Panc1 (cell line): ENCODE data around the gene GRIN3B. TPM values are rescaled to one million over a fixed set of nuclear protein-coding genes. Genes with fewer than 3 reads are reported as not detected.
"Not testable (repeated sequence)": the region's sequence is repeated elsewhere in the genome, so short reads cannot be mapped to it uniquely, and the experiment has no call there.

Experiments used
- ATAC-seq: fragments of 200-7000 bp; cut with Tn5 transposase; 2 replicates; pipeline ENCODE4 v1.9.1; 2020; ENCODE audit warnings: mild to moderate bottlenecking, moderate library complexity
- BruUV-seq: library from RNA; stranded (reverse); fragments of 400-500 nt; replicated peaks from 2 replicates; lab custom pipeline; 2021; lab: Mats Ljungman, UMichigan
- CTCF ChIA-PET: fragments of 300-600 bp; sonication (Branson Sonifier 250); formaldehyde crosslinking; loops from one replicate; lab custom pipeline; 2022; ENCODE audit warnings: antibody characterized with exemption; lab: Charles Lee
- POLR2A ChIA-PET: fragments of 300-600 bp; sonication (Branson Sonifier 250); formaldehyde crosslinking; loops from one replicate; lab custom pipeline; 2022; ENCODE audit warnings: antibody characterized with exemption; lab: Charles Lee
- DNase-seq: peaks from one replicate; pipeline ENCODE4 v3.0.0-alpha.2; 2010; ENCODE audit warnings: low read depth, low spot score
- H3K27ac ChIP-seq: 2 replicates; pipeline ENCODE4 v1.5.1; 2011; ENCODE audit warnings: mild to moderate bottlenecking, low read length, inconsistent platforms
- H3K27me3 ChIP-seq: fragments of 200-500 bp; sonication (Bioruptor generic); 2 replicates; pipeline ENCODE4 v1.6.0; 2014; ENCODE audit warnings: low read length, inconsistent platforms; ENCODE audit not compliant: control insufficient read depth, insufficient read depth
- H3K36me3 ChIP-seq: fragments of 200-500 bp; sonication (Bioruptor generic); 2 replicates; pipeline ENCODE4 v1.5.1; 2014; ENCODE audit warnings: inconsistent platforms, mild to moderate bottlenecking, low read length, moderate library complexity; ENCODE audit not compliant: control insufficient read depth, insufficient read depth
- H3K4me1 ChIP-seq: 2 replicates; pipeline ENCODE4 v1.5.1; 2011; ENCODE audit warnings: inconsistent platforms, mild to moderate bottlenecking, low read length, moderate library complexity; ENCODE audit not compliant: control insufficient read depth, insufficient read depth
- H3K4me3 ChIP-seq, 2 experiments: 2 replicates each; pipeline ENCODE4 v1.5.1; 2011 to 2012; ENCODE audit warnings: low read depth in 2 of 2, low read length in 2 of 2, mild to moderate bottlenecking in 2 of 2, inconsistent platforms in 1 of 2, moderate library complexity in 1 of 2
- H3K9me3 ChIP-seq: fragments of 200-500 bp; sonication (Bioruptor generic); 2 replicates; pipeline ENCODE4 v1.5.1; 2014; ENCODE audit warnings: low read depth, mild to moderate bottlenecking, inconsistent platforms, low read length, moderate library complexity; ENCODE audit not compliant: control insufficient read depth, insufficient read depth
- POLR2AphosphoS5 ChIP-seq: IDR thresholded peaks from 2 replicates; pipeline ENCODE4 v1.6.1; 2012; ENCODE audit warnings: mild to moderate bottlenecking, low read depth, low read length, moderate library complexity
- REST ChIP-seq, 2 experiments: IDR thresholded peaks; 2 replicates each; pipeline ENCODE4 v1.6.1; 2011 to 2012; ENCODE audit warnings: low read depth in 2 of 2, control low read depth in 1 of 2, low read length in 1 of 2, mild to moderate bottlenecking in 1 of 2, moderate library complexity in 1 of 2; ENCODE audit not compliant: insufficient read depth in 1 of 2
- SIN3A ChIP-seq: IDR thresholded peaks from 2 replicates; pipeline ENCODE4 v1.6.1; 2012; ENCODE audit warnings: low read depth, mild to moderate bottlenecking, low read length, moderate library complexity, borderline replicate concordance; ENCODE audit not compliant: insufficient read depth
- TCF7L2 ChIP-seq: IDR thresholded peaks from 2 replicates; pipeline ENCODE4 v1.6.1; 2011; ENCODE audit warnings: mild to moderate bottlenecking, low read depth, low read length, inconsistent platforms
- in situ Hi-C: cut with HindIII; loops from 2 replicates; pipeline ENCODE4 v1.10.0; 2016; ENCODE audit warnings: low sequenced_read_pairs, low pct_unique_long_range_greater_than_20kb
- intact Hi-C: fragments of 100-400 bp; cut with micrococcal nuclease; formaldehyde crosslinking; loops from one replicate; pipeline ENCODE4 v1.10.0; 2022; ENCODE audit not compliant: unreplicated experiment
- total RNA-seq: library from RNA; stranded (reverse); gene quantifications from one replicate; pipeline ENCODE4 v1.2.1, GENCODE V29; 2021; ENCODE audit not compliant: unreplicated experiment
- TF ChIP-seq, protein P1 (sequence below): fragments of 450-650 bp; IDR thresholded peaks from 2 replicates; pipeline ENCODE4 v1.5.1; 2017; ENCODE audit warnings: mild to moderate bottlenecking

The GRIN3B gene
- total RNA-seq, 1 experiment from 2014 or later: 4.6 TPM

DNA sequence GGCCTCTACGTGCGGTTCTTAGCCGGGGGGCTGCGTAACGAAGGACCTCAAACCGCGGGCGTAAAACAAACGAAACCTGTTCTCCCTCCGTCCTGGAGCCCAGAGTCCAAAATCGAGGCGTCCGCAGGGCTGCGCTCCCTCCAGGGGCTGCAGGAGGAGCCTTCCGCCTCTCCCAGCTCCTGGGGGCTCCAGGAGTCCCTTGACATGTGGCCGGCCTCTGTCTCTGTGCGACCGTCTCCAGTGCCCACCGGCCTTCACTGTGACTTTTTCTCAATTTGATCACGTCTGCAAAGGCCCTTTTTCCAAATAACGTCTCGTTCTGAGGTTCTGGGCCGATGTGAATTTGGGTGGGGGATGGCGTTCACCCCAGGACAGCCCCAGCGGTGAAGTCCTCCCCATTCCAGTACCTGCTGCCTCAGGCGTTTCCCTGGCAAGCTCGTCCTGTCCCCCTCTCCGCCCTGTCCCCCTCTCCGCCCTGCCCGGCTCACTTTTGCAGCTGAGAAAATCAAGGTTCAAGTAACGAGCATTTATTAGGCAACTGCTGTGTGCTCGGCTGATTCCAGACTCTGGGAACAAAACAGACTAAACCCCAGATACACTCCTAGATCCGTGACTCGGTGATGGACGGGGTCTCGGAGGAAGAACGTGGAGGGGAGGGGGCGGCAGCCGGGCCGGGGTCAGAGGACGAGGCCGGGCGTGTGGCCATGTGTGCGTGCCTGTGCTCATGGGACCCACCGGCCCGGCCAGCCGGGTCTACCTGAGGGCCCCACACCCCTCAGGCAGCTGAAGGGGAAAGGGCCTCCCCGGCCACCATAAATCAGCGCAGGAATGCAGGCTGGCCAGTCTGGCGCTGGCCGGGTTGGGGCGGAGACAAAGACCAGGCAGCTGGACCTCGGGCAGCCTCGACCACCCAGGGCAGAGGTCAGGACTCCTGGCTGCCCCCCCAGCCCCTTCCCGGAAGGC lies 44.1 kb upstream of the GRIN3B start:
- DNase-seq: no peak

DNA sequence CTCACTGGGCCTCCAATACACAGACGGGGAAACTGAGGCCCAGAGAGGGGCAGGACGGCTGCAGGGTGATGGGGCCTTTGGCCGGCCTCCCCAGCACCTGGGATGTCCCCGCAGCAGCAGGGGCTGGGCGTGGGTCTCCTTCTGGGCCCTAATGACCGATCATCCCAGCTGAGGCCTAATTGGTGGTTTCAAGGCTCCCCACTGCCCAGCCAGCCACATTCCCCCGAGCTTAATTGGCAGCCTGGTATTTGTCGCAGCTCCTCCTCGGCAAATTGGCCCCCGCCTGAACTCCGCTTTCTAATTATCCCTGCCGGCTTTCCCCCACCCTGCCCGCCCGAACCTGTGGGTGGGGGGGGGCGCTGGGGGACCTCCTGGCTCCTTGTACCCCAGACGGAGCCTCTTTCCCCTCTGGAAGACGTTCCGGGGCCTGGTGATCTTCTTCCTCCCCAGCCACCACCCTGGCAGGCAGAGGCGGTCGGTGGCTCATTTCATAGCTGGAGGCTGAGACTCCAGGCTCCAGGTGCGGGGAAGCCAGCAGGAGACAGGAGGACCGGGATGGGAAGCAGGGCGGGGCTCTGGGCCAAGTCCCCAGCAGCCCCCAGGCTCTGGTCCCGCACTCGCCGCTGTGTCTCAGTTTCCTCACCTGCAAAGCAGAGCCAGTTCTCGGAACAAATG lies 43.3 kb upstream of the GRIN3B start:
- DNase-seq: no peak
- no peak overlapping the region for H3K4me3 ChIP-seq
- ChIA-PET CTCF (interaction anchor here (0.6 kb wide), 2 partner anchors 10 to 78 kb away, joined by 3 to 4 read pairs; no protein-coding TSS in a partner anchor), POLR2A (no interaction called here)
- intact Hi-C loops: no loop called here
- no TSS peak for BruUV-seq
- peak overlapping the region; percentile 69 for H3K27ac ChIP-seq
- H3K27me3 ChIP-seq: no peaks in the 10 kb centered on the region
- ATAC-seq: peak; percentile 56
- in situ Hi-C loops: no loop called here
- TF ChIP-seq SIN3A: no peak
- TF ChIP-seq TCF7L2: no peak
- no peak for TF ChIP-seq REST (IDR thresholded peaks at IDR 0.05; ENCODE audit: insufficient read depth in 1 of 2, low read depth in 2 of 2, low read length in 1 of 2)
- TF ChIP-seq, protein P1, sequence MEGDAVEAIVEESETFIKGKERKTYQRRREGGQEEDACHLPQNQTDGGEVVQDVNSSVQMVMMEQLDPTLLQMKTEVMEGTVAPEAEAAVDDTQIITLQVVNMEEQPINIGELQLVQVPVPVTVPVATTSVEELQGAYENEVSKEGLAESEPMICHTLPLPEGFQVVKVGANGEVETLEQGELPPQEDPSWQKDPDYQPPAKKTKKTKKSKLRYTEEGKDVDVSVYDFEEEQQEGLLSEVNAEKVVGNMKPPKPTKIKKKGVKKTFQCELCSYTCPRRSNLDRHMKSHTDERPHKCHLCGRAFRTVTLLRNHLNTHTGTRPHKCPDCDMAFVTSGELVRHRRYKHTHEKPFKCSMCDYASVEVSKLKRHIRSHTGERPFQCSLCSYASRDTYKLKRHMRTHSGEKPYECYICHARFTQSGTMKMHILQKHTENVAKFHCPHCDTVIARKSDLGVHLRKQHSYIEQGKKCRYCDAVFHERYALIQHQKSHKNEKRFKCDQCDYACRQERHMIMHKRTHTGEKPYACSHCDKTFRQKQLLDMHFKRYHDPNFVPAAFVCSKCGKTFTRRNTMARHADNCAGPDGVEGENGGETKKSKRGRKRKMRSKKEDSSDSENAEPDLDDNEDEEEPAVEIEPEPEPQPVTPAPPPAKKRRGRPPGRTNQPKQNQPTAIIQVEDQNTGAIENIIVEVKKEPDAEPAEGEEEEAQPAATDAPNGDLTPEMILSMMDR: no peak
- no peak for TF ChIP-seq POLR2AphosphoS5
- H3K4me1 ChIP-seq: peaks cover 29% of the 10 kb centered on the region
- no peaks in the 10 kb centered on the region for H3K36me3 ChIP-seq
- no peaks in the 10 kb centered on the region for H3K9me3 ChIP-seq

More for the DNA sequence above, 44.1 kb upstream of the GRIN3B start:
- ATAC-seq: no peak
- H3K9me3 ChIP-seq: no peaks in the 10 kb centered on the region
- peak overlapping the region; percentile 69 for H3K27ac ChIP-seq
- peaks cover 29% of the 10 kb centered on the region for H3K4me1 ChIP-seq
- in situ Hi-C loops: no loop called here
- H3K27me3 ChIP-seq: no peaks in the 10 kb centered on the region
- no peaks in the 10 kb centered on the region for H3K36me3 ChIP-seq
- POLR2A ChIA-PET: no interaction called here
- TF ChIP-seq, protein P1: no peak
- intact Hi-C loops: no loop called here
- no peak overlapping the region for H3K4me3 ChIP-seq
- no TSS peak for BruUV-seq
- CTCF ChIA-PET: interaction anchor here (0.6 kb wide), 1 partner anchor 11 kb away, joined by 3 read pairs; no protein-coding TSS in a partner anchor

DNA sequence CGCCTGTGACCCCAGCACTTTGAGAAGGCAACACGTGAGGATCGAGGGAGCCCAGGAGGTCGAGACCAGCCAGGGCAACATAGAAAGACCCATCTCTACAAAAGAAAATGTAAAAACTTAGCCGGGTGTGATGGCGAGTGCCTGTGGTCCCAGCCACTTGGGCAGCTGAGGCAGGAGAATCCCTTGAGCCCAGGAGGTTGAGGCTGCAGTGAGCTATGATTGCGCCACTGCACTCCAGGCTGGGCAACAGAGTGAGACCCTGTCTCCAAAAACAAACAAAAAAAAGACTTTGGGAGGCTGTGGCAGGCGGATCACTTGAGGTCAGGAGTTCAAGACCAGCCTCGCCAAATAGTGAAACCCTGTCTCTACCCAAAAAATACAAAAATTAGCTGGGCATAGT lies 42.6 kb upstream of the GRIN3B start:
- intact Hi-C loops, H3K4me3 ChIP-seq, H3K27me3 ChIP-seq, ATAC-seq, POLR2A ChIA-PET, DNase-seq, in situ Hi-C loops, H3K36me3 ChIP-seq, BruUV-seq, H3K9me3 ChIP-seq: not testable (repeated sequence)
- CTCF ChIA-PET: interaction anchor here (0.6 kb wide), 1 partner anchor 78 kb away, joined by 4 read pairs; no protein-coding TSS in a partner anchor
- Histone ChIP-seq H3K27ac (peak overlapping the region; percentile 13; the same call in 1 of the 2 replicates), H3K4me1 (peaks cover 26% of the 10 kb centered on the region)
